PFSK-1 (cell line): ENCODE data around the gene RIN3.

Experiments used
- FOXP2 ChIP-seq: optimal IDR thresholded peaks from 2 replicates; pipeline ENCODE3; 2011; ENCODE audit warnings: borderline replicate concordance, control low read depth, inconsistent platforms; ENCODE audit not compliant: insufficient read depth; ENCODE audit errors: extremely low read length, extremely low read depth
- POLR2AphosphoS5 ChIP-seq: IDR thresholded peaks from 2 replicates; pipeline ENCODE4 v1.6.1; 2012; ENCODE audit warnings: low read depth, mild to moderate bottlenecking, control low read depth, low read length, moderate library complexity
- REST ChIP-seq, 2 experiments: IDR thresholded peaks; 2 replicates each; pipeline versions ENCODE4 v1.6.1 to v1.8.0; 2011 to 2012; ENCODE audit warnings: low read depth in 2 of 2, low read length in 2 of 2, control low read depth in 1 of 2, inconsistent platforms in 1 of 2, mild to moderate bottlenecking in 1 of 2, moderate library complexity in 1 of 2; ENCODE audit not compliant: insufficient read depth in 1 of 2
- SIN3A ChIP-seq: IDR thresholded peaks from 2 replicates; pipeline ENCODE4 v1.6.1; 2012; ENCODE audit warnings: mild to moderate bottlenecking, low read length, moderate library complexity, borderline replicate concordance; ENCODE audit not compliant: insufficient read depth
- TAF1 ChIP-seq: IDR thresholded peaks from 2 replicates; pipeline ENCODE4 v1.6.1; 2012; ENCODE audit warnings: low read length, control low read depth, borderline replicate concordance; ENCODE audit not compliant: insufficient read depth

GRCh38 chr14:92586963-92587699 lies 73.5 kb downstream of the RIN3 start:
- TF ChIP-seq TAF1: no peak
- TF ChIP-seq POLR2AphosphoS5: no peak
- no peak for TF ChIP-seq SIN3A
- TF ChIP-seq FOXP2: no peak
- TF ChIP-seq REST (IDR thresholded peaks at IDR 0.05; ENCODE audit: insufficient read depth in 1 of 2, low read depth in 2 of 2, low read length in 2 of 2): no peak
